Liver (tissue), 3 donors: ENCODE data around the gene TNFRSF8.

ENCODE experiments used
- ATF3 ChIP-seq: IDR thresholded peaks from 2 replicates; pipeline ENCODE4 v1.6.1; 2016; ENCODE audit warnings: antibody characterized with exemption
- CTCF ChIP-seq: fragments of 150-350 bp; IDR thresholded peaks from 2 replicates; pipeline ENCODE4 v1.5.1; 2017; ENCODE audit warnings: improper control_type of control experiment, low read depth, low read length; ENCODE audit not compliant: missing input control
- EGR1 ChIP-seq, 2 donors: IDR thresholded peaks; 2 replicates each; pipeline ENCODE4 v1.6.1; 2016 to 2018; ENCODE audit warnings: antibody characterized with exemption in 2 of 2, low read depth in 2 of 2
- GABPA ChIP-seq, 2 donors: IDR thresholded peaks in 1 of 2; conservative IDR thresholded peaks in 1 of 2; 2 replicates each; pipeline ENCODE4 v1.6.1; 2016; ENCODE audit warnings: antibody characterized with exemption in 2 of 2, mild to moderate bottlenecking in 1 of 2, moderate library complexity in 1 of 2
- HNF4G ChIP-seq: IDR thresholded peaks from 2 replicates; pipeline ENCODE4 v1.6.1; 2016; ENCODE audit warnings: antibody characterized with exemption
- JUND ChIP-seq, 2 donors: IDR thresholded peaks; 2 replicates each; pipeline ENCODE4 v1.6.1; 2016; ENCODE audit warnings: antibody characterized with exemption in 2 of 2
- MAX ChIP-seq: IDR thresholded peaks from 2 replicates; pipeline ENCODE4 v1.6.1; 2016; ENCODE audit warnings: antibody characterized with exemption
- RAD21 ChIP-seq, 2 donors: IDR thresholded peaks; 2 replicates each; pipeline ENCODE4 v1.6.1; 2016; ENCODE audit warnings: antibody characterized with exemption in 2 of 2, mild to moderate bottlenecking in 2 of 2
- REST ChIP-seq: IDR thresholded peaks from 2 replicates; pipeline ENCODE4 v1.6.1; 2016; ENCODE audit warnings: antibody characterized with exemption, mild to moderate bottlenecking
- SP1 ChIP-seq: IDR thresholded peaks from 2 replicates; pipeline ENCODE4 v1.6.1; 2018; ENCODE audit warnings: antibody characterized with exemption, mild to moderate bottlenecking
- TAF1 ChIP-seq: conservative IDR thresholded peaks from 2 replicates; pipeline ENCODE4 v1.6.1; 2016; ENCODE audit warnings: antibody characterized with exemption, mild to moderate bottlenecking
- YY1 ChIP-seq: IDR thresholded peaks from 2 replicates; pipeline ENCODE4 v1.6.1; 2016; ENCODE audit warnings: antibody characterized with exemption, mild to moderate bottlenecking
- ZBTB33 ChIP-seq: IDR thresholded peaks from 2 replicates; pipeline ENCODE4 v1.6.1; 2016; ENCODE audit warnings: antibody characterized with exemption
- donor health status: healthy.
- donor health status: healthy.

GRCh38 chr1:12185918-12186678 lies 123.0 kb downstream of the TNFRSF8 start:
- TF ChIP-seq SP1 (no peak), CTCF (no peak), MAX (peak; percentile 15), ZBTB33 (no peak), GABPA (IDR thresholded peaks at IDR 0.05 in 1 of 2, conservative IDR thresholded peaks at IDR 0.05 in 1 of 2) (no peak), HNF4G (no peak), YY1 (peak; percentile 17), RAD21 (IDR thresholded peaks at IDR 0.05) (no peak), TAF1 (no peak), EGR1 (IDR thresholded peaks at IDR 0.05; ENCODE audit: low read depth in 2 of 2) (no peak), JUND (IDR thresholded peaks at IDR 0.05) (no peak), REST (peak; percentile 42), ATF3 (no peak)
